Heart left ventricle (tissue), 16 donors: ENCODE data around the gene SELENON. TPM values are rescaled to one million over a fixed set of nuclear protein-coding genes. Genes with fewer than 3 reads are reported as not detected.
"Not testable (repeated sequence)": the region's sequence is repeated elsewhere in the genome, so short reads cannot be mapped to it uniquely, and the experiment has no call there.

ENCODE experiments used
- ATAC-seq, 4 donors: fragments of 200-7000 bp; cut with Tn5 transposase; one replicate each; pipeline ENCODE4 v1.9.1; 2020 to 2022; ENCODE audit warnings: moderate library complexity in 4 of 4, mild to moderate bottlenecking in 3 of 4, moderate number of reproducible peaks in 1 of 4
- DNase-seq, 5 donors: peaks; one replicate each; pipeline ENCODE4 v3.0.0-alpha.2; 2020
- H3K27ac ChIP-seq, 12 donors: fragments of 200-600 bp; sonication (generic) in 4 of 12; one replicate each; pipeline versions ENCODE4 v1.5.0 to v1.8.0; 2016 to 2022; ENCODE audit warnings: mild to moderate bottlenecking in 2 of 12
- H3K27me3 ChIP-seq, 9 donors: fragments of 200-600 bp; sonication (generic) in 2 of 9; one replicate each; pipeline versions ENCODE4 v1.5.1 to v1.8.0; 2016 to 2022; ENCODE audit warnings: mild to moderate bottlenecking in 3 of 9
- H3K36me3 ChIP-seq, 9 donors: fragments of 200-600 bp; sonication (generic) in 2 of 9; one replicate each; pipeline versions ENCODE4 v1.5.0 to v1.8.0; 2018 to 2022; ENCODE audit warnings: mild to moderate bottlenecking in 2 of 9
- H3K4me1 ChIP-seq, 12 donors: fragments of 200-600 bp; sonication (generic) in 4 of 12; one replicate each; pipeline versions ENCODE4 v1.5.0 to v1.8.0; 2016 to 2022; ENCODE audit warnings: mild to moderate bottlenecking in 3 of 12
- H3K4me3 ChIP-seq, 12 donors: fragments of 200-600 bp; sonication (generic) in 4 of 12; one replicate each; pipeline versions ENCODE4 v1.5.0 to v1.8.0; 2017 to 2022; ENCODE audit warnings: mild to moderate bottlenecking in 9 of 12, moderate library complexity in 4 of 12
- H3K9me3 ChIP-seq, 12 donors: fragments of 200-600 bp; sonication (generic) in 4 of 12; one replicate each; pipeline versions ENCODE4 v1.5.0 to v1.8.0; 2016 to 2022; ENCODE audit warnings: mild to moderate bottlenecking in 1 of 12
- CTCF ChIP-seq, 12 donors: fragments of 200-600 bp; sonication (generic) in 4 of 12; IDR thresholded peaks; one replicate each; pipeline versions ENCODE4 v1.5.0 to v1.8.0; 2018 to 2022; ENCODE audit warnings: antibody characterized with exemption in 12 of 12, mild to moderate bottlenecking in 5 of 12
- POLR2A ChIP-seq, 2 donors: fragments of 450-650 bp; IDR thresholded peaks; one replicate each; pipeline ENCODE4 v1.6.1; 2017; ENCODE audit warnings: antibody characterized with exemption in 2 of 2, mild to moderate bottlenecking in 2 of 2, moderate library complexity in 2 of 2
- WGBS, 4 donors: extraction: QIAGEN DNeasy Blood & Tissue Kit in 2 of 4; methylation state at CpG; one replicate each; pipeline versions ENCODE4 v1.1.5 to v1.1.7; 2013 to 2018; 5-methylcytosine and 5-hydroxymethylcytosine counted together
- intact Hi-C, 10 donors: fragments of 100-400 bp; cut with DNase I; formaldehyde crosslinking; loops; one replicate each; pipeline versions ENCODE4 v1.11.1 to v1.14.2; 2022
- polyA plus RNA-seq, 2 donors: library from polyadenylated mRNA; stranded (reverse); fragments of 200-250 nt; gene quantifications; one replicate each; pipeline ENCODE4 v1.2.3, GENCODE V29; 2013
- total RNA-seq, 9 donors: library from RNA; depleted of rRNA in 2 of 9; stranded (reverse); fragments of >200 nt in 2 of 9; fragmentation: NEBNext Ultra II Directional in 3 of 9; extraction: Animal tissue kit (Norgen Biotek cat#: 25700) in 3 of 9; gene quantifications; one replicate each; pipeline versions ENCODE4 v1.1.0 to v1.2.4, GENCODE V29; 2016 to 2023
- donor health status: ischemic (EF 13 %, LVEDD 7.1; RV severe dilation, severe dysfunction).
- donor health status: healthy with polysubstance abuse.
- donor health status: DM: no; HTN: yes; CAD: no.
- donor health status: DM: no; HTN: no; CAD: no.
- donor health status: ischemic (EF 25% LVEDD 6.9; RV normal size, moderate dysfunction).
- donor health status: ischemic (EF 25% LVEDD 5.7; RV mildly dilated, moderate dysfunction).
- donor health status: healthy.
- donor health status: DM: yes; HTN: yes; CAD: no.
- donor health status: ischemic (EF 35%, LVEDD 5.7; RV mildly dilated, moderate dysfunction).
- donor health status: nonischemic (EF 11% LVEDD 7.7; RV severe dilation, severe dysfunction).
- donor health status: DM: yes; HTN: yes; CAD: no.
- donor health status: PGD.
- donor health status: ischemic (EF 29% LVEDD 5.4; RV normal size, mild dysfunction).
- donor health status: nonischemic (EF 23%, LVEDD 6.1; RV moderate dilation, normal function).

SELENON gene
- total and polyA plus RNA-seq, 11 donors, result 28.9 to 92.3 (median 48.5) TPM

DNA sequence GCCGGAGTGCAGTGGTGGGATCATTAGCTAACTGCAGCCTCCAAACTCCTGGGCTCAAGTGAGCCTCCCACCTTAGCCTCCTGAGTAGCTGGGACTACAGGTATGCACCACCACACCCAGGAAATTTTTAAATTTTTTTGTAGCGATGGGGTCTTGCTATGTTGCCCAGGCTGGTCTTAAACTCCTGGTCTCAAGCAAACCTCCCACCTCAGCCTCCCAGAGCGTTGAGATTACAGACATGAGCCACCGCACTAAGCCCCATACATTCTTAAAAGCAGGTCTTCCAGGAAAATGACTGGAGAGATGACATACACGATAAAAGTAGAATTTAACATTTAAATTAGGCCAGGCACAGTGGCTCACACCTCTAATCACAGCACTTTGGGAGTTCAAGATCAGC lies 33.2 kb downstream of the SELENON start:
- ATAC-seq (no peak), DNase-seq (no peak)
- no peak for TF ChIP-seq CTCF (IDR thresholded peaks at IDR 0.05)
- no peak for TF ChIP-seq POLR2A (IDR thresholded peaks at IDR 0.05)
- Histone ChIP-seq H3K36me3 (peaks cover 0 to 79% (median 61%) of the 10 kb centered on the region in 9 donors), H3K4me3 (no peak overlapping the region), H3K4me1 (peaks cover 0 to 24% (median 6%) of the 10 kb centered on the region in 12 donors), H3K27me3 (no peaks in the 10 kb centered on the region), H3K27ac (no peak overlapping the region), H3K9me3 (no peaks in the 10 kb centered on the region)
- 96 to 98% (median 97%) methylated on average over 5 of the region's 5 CpGs for whole genome bisulfite sequencing, 4 donors
- intact Hi-C loops, result loop anchor here in 2 of 10 donors (10.0 kb wide), 1 partner anchor 162 kb away; the partner anchor contains the start of gene PAFAH2 (in 2 of the 2)

DNA sequence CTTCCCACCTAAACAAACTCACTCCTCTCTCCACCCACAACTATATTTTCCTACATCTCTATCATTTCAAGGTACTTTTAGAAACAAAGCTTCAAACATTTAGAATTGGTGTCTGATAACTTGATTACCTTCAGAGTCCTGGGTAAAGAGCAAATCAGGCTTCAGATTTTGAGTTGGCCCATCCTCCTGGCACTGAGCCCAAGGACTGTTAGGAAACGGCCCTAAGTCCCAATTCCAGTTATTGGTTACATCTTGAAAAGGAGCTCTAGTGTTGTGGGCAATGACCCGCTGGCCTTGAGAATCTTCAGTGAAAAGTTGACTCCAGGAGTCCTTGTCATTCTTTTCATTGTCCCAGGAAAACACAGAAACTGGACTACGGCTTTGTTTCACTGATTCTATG lies 34.9 kb downstream of the SELENON start:
- H3K9me3 ChIP-seq, result no peaks in the 10 kb centered on the region
- H3K27me3 ChIP-seq, result no peaks in the 10 kb centered on the region
- intact Hi-C loops, result loop anchor here in 2 of 10 donors (10.0 kb wide), 1 partner anchor 160 kb away; the partner anchor contains the start of gene PAFAH2 (in 2 of the 2)
- no peak overlapping the region for H3K4me3 ChIP-seq
- DNase-seq (no peak), ATAC-seq (no peak)
- H3K27ac ChIP-seq, result no peak overlapping the region
- WGBS, 4 donors, result 60 to 72% (median 67%) methylated on average over 3 of the region's 3 CpGs
- H3K4me1 ChIP-seq, result peaks cover 0 to 15% (median 5%) of the 10 kb centered on the region in 12 donors
- H3K36me3 ChIP-seq, result peaks cover 0 to 62% (median 44%) of the 10 kb centered on the region in 9 donors
- TF ChIP-seq CTCF (IDR thresholded peaks at IDR 0.05) (no peak), POLR2A (IDR thresholded peaks at IDR 0.05) (no peak)

GRCh38 chr1:25836695-25837094 lies 36.7 kb downstream of the SELENON start:
- H3K27me3 ChIP-seq, result no peaks in the 10 kb centered on the region
- ATAC-seq (peak in 1 of 4 donors; percentile 37), DNase-seq (no peak)
- H3K9me3 ChIP-seq, result no peaks in the 10 kb centered on the region
- peaks cover 0 to 15% (median 5%) of the 10 kb centered on the region in 12 donors for H3K4me1 ChIP-seq
- H3K4me3 ChIP-seq, result no peak overlapping the region
- no peak overlapping the region for H3K27ac ChIP-seq
- no peak for TF ChIP-seq CTCF (IDR thresholded peaks at IDR 0.05)
- TF ChIP-seq POLR2A (IDR thresholded peaks at IDR 0.05), result no peak
- 59 to 71% (median 62%) methylated on average over 3 of the region's 3 CpGs for WGBS, 4 donors
- peaks cover 0 to 44% (median 26%) of the 10 kb centered on the region in 9 donors for H3K36me3 ChIP-seq
- intact Hi-C loops, result loop anchor here in 2 of 10 donors (10.0 kb wide), 1 partner anchor 158 kb away; the partner anchor contains the start of gene PAFAH2 (in 2 of the 2)

DNA sequence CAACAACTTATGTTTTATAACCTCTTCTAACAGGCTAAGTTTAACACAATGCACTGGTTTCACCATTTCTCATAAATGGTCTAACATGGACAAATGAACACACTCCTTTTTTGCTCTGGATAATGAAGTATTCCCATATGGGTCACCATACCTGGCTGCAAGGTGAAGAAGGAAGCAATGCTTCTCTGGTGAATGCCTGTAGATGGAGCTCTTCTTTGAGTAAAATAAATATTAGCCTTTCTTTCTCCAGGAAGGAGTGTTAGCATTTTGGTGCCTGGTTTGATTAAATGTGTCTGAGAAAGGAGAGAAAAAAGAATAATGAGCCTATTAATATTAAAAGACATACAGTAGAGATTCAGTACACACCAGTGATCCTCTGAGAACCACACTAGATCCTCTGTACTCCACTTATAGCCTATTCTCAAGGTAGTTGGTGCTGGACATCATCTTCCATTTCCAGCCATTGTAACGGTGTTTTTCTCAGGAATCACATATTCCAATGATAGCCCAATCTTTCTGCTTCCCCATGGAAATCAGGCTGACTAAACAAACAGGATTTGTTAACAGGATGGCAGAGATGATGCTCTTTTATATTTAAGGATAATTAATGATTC lies 37.4 kb downstream of the SELENON start:
- TF ChIP-seq CTCF (IDR thresholded peaks at IDR 0.05), result peak in 5 of 12 donors; percentile 6 to 31 (median 16)
- no peak for TF ChIP-seq POLR2A (IDR thresholded peaks at IDR 0.05)

GRCh38 chr1:25839808-25840207 lies 39.8 kb downstream of the SELENON start:
- not testable (repeated sequence) for H3K9me3 ChIP-seq, DNase-seq, H3K27me3 ChIP-seq, H3K27ac ChIP-seq, H3K4me3 ChIP-seq, ATAC-seq
- 94 to 98% (median 97%) methylated on average over 4 of the region's 4 CpGs for WGBS, 4 donors
- Histone ChIP-seq H3K4me1 (peaks cover 0 to 13% (median 6%) of the 10 kb centered on the region in 12 donors), H3K36me3 (peaks cover 0 to 13% (median 0%) of the 10 kb centered on the region in 9 donors)
- intact Hi-C loops, result loop anchor here in 2 of 10 donors (10.0 kb wide), 1 partner anchor 155 kb away; the partner anchor contains the start of gene PAFAH2 (in 2 of the 2)

More for the DNA sequence above, 37.4 kb downstream of the SELENON start:
- H3K27me3 ChIP-seq, result no peaks in the 10 kb centered on the region
- ATAC-seq (no peak), DNase-seq (no peak)
- peaks cover 0 to 37% (median 19%) of the 10 kb centered on the region in 9 donors for H3K36me3 ChIP-seq
- H3K4me1 ChIP-seq, result peaks cover 0 to 13% (median 5%) of the 10 kb centered on the region in 12 donors
- WGBS, 4 donors, result 86 to 89% (median 88%) methylated on average over 1 of the region's 1 CpG
- H3K9me3 ChIP-seq, result no peaks in the 10 kb centered on the region
- no peak overlapping the region for H3K4me3 ChIP-seq
- H3K27ac ChIP-seq, result no peak overlapping the region
- intact Hi-C loops, result loop anchor here in 2 of 10 donors (10.0 kb wide), 1 partner anchor 157 kb away; the partner anchor contains the start of gene PAFAH2 (in 2 of the 2)
